Gastrocnemius medialis (tissue), 4 donors: ENCODE data around the gene AIFM3.

Experiments used
- POLR2A ChIP-seq, 2 donors: fragments of 450-650 bp; IDR thresholded peaks; one replicate each; pipeline ENCODE4 v1.6.1; 2017; ENCODE audit warnings: antibody characterized with exemption in 2 of 2, mild to moderate bottlenecking in 2 of 2, moderate library complexity in 2 of 2
- TF ChIP-seq, protein P1 (sequence below), 5 experiments: fragments of 450-650 bp in 3 of 5; fragments of 200-600 bp in 2 of 5; sonication (generic) in 2 of 5; IDR thresholded peaks in 4 of 5; conservative IDR thresholded peaks in 1 of 5; 1 replicate in 4 of 5; 2 replicates in 1 of 5; pipeline ENCODE4 v1.5.1; 2016 to 2019; ENCODE audit warnings: antibody characterized with exemption in 5 of 5, mild to moderate bottlenecking in 3 of 5, moderate library complexity in 3 of 5

- TF ChIP-seq, protein P1, sequence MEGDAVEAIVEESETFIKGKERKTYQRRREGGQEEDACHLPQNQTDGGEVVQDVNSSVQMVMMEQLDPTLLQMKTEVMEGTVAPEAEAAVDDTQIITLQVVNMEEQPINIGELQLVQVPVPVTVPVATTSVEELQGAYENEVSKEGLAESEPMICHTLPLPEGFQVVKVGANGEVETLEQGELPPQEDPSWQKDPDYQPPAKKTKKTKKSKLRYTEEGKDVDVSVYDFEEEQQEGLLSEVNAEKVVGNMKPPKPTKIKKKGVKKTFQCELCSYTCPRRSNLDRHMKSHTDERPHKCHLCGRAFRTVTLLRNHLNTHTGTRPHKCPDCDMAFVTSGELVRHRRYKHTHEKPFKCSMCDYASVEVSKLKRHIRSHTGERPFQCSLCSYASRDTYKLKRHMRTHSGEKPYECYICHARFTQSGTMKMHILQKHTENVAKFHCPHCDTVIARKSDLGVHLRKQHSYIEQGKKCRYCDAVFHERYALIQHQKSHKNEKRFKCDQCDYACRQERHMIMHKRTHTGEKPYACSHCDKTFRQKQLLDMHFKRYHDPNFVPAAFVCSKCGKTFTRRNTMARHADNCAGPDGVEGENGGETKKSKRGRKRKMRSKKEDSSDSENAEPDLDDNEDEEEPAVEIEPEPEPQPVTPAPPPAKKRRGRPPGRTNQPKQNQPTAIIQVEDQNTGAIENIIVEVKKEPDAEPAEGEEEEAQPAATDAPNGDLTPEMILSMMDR (IDR thresholded peaks at IDR 0.05 in 4 of 5, conservative IDR thresholded peaks at IDR 0.05 in 1 of 5) = no peak
- TF ChIP-seq POLR2A (IDR thresholded peaks at IDR 0.05) = no peak
These were observed 18.1 kb upstream of the AIFM3 start for GRCh38 chr22:20948989-20949388.
